ENCODE results near the gene SPARC.

GRCh38 chr5:151703227-151703626, 16.5 kb upstream of the SPARC start:
- no peak for TF ChIP-seq ZNF232 (CRISPR knock-in tag; IDR thresholded peaks at IDR 0.05)
- TF ChIP-seq, protein P1, sequence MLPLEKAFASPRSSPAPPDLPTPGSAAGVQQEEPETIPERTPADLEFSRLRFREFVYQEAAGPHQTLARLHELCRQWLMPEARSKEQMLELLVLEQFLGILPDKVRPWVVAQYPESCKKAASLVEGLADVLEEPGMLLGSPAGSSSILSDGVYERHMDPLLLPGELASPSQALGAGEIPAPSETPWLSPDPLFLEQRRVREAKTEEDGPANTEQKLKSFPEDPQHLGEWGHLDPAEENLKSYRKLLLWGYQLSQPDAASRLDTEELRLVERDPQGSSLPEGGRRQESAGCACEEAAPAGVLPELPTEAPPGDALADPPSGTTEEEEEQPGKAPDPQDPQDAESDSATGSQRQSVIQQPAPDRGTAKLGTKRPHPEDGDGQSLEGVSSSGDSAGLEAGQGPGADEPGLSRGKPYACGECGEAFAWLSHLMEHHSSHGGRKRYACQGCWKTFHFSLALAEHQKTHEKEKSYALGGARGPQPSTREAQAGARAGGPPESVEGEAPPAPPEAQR (CRISPR knock-in tag; IDR thresholded peaks at IDR 0.05), result no peak
- TF ChIP-seq SP1 (CRISPR knock-in tag; conservative IDR thresholded peaks at IDR 0.05), result no peak
- no peak for TF ChIP-seq CTCF (IDR thresholded peaks at IDR 0.05)
- no peak for TF ChIP-seq NR2C2 (CRISPR knock-in tag; IDR thresholded peaks at IDR 0.05)
